Regular cardiac myocyte (primary cell): Measurements from ENCODE around the gene KIAA0825. TPM values are rescaled to one million over a fixed set of nuclear protein-coding genes. Genes with fewer than 3 reads are reported as not detected.

Experiments used
- total RNA-seq: library from RNA; depleted of rRNA; stranded (reverse); fragments of >200 nt; gene quantifications from 2 replicates; pipeline ENCODE4 v1.2.3, GENCODE V29; 2014

KIAA0825 gene
- 3.3 and 5.1 TPM in 2 replicates for total RNA-seq

GRCh38 chr5:94618493-94619328, at the start of gene KIAA0825, which contains the start of gene SLF1:
KIAA0825 (minus strand) TSS chr5:94618604; CDS start chr5:94537126, 81,478 bp downstream.
SLF1 (plus strand) TSS chr5:94618669; CDS start chr5:94628811, 10,142 bp downstream.

Other genes starting within 250 kb of the KIAA0825 start
- gene SLF1, start 65 bp upstream of the KIAA0825 start, total RNA-seq, result 5.9 and 13.4 TPM in 2 replicates